Suprapubic skin (tissue), 4 donors: ENCODE measurements around the gene IER5.
"Not testable (repeated sequence)": the region's sequence is repeated elsewhere in the genome, so short reads cannot be mapped to it uniquely, and the experiment has no call there.

Experiments used
- CTCF ChIP-seq, 2 donors: fragments of 200-600 bp in 1 of 2; fragments of 450-650 bp in 1 of 2; sonication (generic) in 1 of 2; IDR thresholded peaks; one replicate each; pipeline ENCODE4 v1.5.1; 2016 to 2019; ENCODE audit warnings: antibody characterized with exemption in 2 of 2, mild to moderate bottlenecking in 1 of 2, moderate library complexity in 1 of 2
- EP300 ChIP-seq: sonication (generic); formaldehyde crosslinking; IDR thresholded peaks from one replicate; pipeline ENCODE4 v1.6.1; 2017; ENCODE audit warnings: antibody characterized with exemption
- POLR2A ChIP-seq, 2 donors: fragments of 450-650 bp; IDR thresholded peaks; one replicate each; pipeline ENCODE4 v1.6.1; 2017; ENCODE audit warnings: antibody characterized with exemption in 2 of 2, mild to moderate bottlenecking in 2 of 2, moderate library complexity in 2 of 2
- POLR2AphosphoS5 ChIP-seq, 3 donors: sonication (generic); formaldehyde crosslinking; IDR thresholded peaks; one replicate each; pipeline ENCODE4 v1.6.1; 2017; ENCODE audit warnings: antibody characterized with exemption in 3 of 3

DNA sequence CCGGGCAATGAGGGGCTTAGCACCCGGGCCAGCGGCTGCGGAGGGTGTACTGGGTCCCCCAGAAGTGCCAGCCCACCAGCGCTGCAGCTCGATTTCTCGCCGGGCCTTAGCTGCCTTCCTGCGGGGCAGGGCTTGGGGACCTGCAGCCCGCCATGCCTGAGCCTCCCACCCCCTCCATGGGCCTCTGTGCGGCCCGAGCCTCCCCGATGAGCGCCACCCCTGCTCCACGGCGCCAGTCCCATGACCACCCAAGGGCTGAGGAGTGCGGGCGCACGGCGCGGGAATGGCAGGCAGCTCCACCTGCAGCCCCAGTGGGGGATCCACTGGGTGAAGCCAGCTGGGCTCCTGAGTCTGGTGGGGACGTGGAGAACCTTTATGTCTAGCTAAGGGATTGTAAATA lies 42.6 kb upstream of the IER5 start:
- TF ChIP-seq CTCF (IDR thresholded peaks at IDR 0.05); POLR2AphosphoS5 (IDR thresholded peaks at IDR 0.05); EP300; POLR2A (IDR thresholded peaks at IDR 0.05): not testable (repeated sequence)
